HG02571 (cell line): ENCODE results near the gene FBF1.

ENCODE experiments used
- ATAC-seq: cut with Tn5 transposase; IDR thresholded peaks from one replicate; pipeline ENCODE4 v1.9.1; 2021; ENCODE audit warnings: mild to moderate bottlenecking, moderate library complexity; ENCODE audit not compliant: unreplicated experiment

Gene FBF1

GRCh38 chr17:75917141-75917916, 23.5 kb downstream of the FBF1 start:
- ATAC-seq: no peak

DNA sequence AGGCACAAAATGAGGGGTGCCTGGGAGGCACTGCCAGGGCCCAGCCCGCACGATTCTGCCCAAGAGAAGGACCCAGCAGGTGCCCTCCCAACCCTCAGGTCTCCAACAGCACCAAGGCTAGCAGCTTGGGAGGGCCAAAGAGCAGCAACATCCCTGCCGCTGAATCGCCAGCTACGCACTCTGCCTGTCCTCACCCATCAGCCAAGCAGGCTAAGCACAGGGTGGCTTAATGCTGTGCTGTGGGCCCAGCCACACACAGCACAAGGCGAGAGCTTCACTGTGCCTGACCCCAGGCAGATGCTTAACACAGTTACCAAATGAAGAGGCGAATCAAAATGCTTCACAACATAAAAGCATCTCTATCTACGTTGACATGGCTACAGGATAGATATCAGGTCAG, 25.6 kb downstream of the FBF1 start:
- no peak for ATAC-seq

DNA sequence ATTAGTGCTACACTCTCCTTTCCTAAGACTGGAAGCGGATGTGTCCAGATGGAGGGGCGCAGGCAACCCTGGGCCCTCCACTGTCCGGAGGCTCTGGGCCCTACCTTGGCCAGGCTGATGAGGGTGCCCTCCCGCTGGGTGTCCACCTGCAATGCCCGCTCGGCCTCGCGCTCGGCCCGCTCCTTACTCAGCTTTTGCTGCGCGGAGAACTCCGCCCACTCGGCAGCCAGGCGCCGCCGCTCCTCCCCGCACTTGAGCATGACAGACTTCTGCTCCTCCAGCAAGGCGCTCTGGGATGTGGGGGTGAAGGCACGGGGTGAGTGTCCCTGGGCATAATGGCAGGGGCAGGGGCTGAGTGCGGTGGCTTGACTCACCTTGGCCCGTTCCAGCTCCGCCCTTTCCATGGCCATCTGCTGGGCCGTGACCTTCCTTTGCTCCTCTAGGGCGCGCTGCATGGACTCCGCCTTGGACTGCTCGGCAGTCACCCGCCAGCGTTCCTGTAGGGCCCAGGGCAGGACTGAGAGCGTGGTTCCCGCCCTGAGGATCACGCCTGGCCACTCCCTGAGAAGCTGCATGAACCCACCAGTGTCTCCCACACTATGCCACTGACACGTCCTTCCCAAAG, 26.1 kb downstream of the FBF1 start:
- ATAC-seq: no peak

- ATAC-seq: no peak
Observed at GRCh38 chr17:75913537-75914210, 27.2 kb downstream of the FBF1 start.

DNA sequence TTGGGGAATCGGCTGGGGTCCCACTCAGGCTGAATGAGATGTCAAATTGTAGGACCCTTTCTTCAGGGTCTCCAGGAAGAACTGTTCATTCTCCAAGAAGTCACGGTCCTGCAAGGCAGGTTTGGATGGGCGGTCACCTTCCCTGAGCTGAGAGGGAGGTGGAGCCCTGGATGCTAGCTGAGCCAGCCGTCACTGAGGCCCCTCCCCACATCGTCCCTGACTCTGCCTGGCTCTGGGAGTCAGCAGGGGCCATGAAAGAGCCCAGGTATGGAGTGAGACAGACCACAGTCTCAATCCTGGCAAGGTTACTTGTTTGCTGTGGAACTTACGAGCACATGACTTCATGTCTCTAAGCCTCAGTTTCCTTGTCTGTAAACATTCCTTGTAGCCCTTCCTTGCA, 30.1 kb downstream of the FBF1 start:
- ATAC-seq: no peak

DNA sequence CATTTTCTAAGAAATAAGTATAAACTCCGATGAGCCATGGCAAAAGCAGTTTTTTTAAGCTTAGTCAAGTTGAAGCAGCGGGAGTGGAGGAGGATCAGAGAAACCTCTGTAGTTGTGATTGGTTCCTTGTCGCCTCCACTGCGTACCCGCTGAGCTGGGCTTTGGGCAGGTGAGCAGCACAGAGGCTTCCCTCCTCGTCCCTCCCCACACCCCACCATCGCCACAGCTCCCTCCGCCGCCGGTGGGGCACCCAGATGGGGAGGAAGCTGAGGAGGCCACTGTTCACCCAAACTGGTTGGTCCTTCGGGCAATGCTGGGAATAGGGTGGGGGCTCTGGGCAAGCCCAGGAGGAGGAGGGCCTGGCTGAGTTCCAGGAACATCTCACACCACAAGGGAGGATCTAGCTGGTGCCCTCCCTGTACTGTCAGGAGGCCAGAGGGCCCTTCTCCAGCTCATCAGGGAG, 31.0 kb downstream of the FBF1 start:
- ATAC-seq: no peak

GRCh38 chr17:75909051-75909811, 31.6 kb downstream of the FBF1 start:
- ATAC-seq: no peak

DNA sequence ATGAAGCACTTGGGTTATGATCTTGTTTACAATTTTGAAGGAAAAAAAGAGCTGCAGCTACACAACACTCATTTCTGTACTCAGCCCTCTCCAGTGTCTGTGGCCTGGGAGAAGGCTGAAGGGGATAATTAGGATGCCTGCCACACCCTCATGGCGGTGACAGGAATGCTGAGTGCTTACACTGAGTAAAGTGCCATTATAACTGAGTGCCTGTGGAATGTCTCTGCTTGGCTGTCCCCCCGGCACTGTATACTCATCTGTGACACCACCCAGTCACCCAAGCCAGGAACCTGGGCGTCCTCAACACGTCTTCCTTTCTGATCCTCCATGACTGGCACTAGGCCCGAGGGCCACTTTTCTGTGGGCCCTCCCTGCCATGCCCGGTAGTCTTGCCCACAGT, 32.6 kb downstream of the FBF1 start:
- ATAC-seq: no peak

DNA sequence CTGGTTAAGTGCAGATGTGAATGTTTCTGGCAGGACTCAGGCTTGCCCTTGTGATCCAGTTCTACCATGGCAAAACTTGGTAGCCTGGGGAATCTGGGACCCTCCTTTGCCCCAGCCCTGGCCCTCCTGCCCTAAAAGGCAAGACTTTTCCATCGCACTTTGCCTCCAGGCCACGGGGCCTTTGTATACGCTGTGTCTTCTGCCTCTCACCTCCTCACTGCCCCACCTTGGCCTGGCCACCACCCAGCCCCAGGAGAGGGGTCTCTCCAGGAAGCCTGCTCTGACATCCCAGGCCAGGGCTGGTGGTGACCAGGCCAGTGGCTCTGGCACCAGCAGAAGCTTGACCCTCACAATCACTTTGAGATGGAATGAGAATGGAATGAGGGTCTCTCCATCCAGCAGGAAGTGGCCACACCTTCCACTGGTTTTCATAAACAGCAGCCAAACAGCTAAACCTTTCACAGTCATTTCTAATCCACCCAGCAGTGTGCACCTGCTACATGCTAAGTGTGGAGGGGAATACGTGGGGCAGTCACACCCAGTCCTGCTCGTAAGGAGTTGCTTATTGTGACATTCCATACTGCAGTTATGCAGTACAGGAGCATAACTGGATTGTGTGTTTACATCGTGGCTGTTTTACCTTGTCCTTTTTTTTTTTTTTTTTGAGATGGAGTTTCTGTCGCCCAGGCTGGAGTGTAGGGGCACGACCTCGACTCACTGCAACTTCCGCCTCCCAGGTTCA, 34.5 kb downstream of the FBF1 start:
- ATAC-seq: no peak

DNA sequence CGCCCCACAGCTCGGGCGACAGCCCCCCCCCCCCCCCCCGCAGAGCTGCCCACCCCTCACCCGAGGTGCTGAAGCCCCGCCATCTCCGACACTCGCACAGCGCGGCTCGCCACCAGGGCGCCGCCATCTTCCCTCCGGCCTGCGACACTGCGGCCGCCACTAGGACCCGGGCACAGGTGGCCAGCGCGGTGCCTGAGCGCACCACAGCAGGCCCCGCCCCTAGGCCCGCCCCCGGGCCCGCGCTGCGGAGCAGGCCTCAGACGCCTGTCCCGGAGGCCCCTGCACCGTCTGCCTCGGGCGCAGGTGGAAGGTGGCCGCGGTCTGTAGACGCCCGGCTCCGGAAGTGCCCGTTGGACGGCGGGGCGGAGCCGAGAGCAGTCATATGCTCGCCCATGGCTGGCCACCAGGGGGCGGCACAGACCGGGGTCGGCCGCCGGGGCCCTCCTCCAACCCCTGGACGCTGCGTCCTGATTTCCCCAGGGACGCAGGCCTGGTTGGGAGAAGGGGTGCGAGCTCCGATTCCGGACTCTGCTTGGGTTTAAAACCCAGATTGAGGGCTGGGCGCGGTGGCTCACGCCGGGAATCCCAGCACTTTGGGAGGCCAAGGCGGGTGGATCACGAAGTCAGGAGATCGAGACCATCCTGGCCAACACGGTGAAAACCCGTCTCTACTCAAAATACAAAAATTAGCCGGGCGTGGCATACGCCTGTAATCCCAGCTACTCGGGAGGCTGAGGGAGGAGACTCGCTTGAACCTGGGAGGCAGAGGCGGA, 35.9 kb downstream of the FBF1 start, which contains the start of gene MRPL38:
Gene MRPL38, minus strand, starts transcription at position 136 of the 773 bp plus-strand sequence. Its CDS starts 9 bp downstream, at position 127.
- ATAC-seq: peak; percentile 91

DNA sequence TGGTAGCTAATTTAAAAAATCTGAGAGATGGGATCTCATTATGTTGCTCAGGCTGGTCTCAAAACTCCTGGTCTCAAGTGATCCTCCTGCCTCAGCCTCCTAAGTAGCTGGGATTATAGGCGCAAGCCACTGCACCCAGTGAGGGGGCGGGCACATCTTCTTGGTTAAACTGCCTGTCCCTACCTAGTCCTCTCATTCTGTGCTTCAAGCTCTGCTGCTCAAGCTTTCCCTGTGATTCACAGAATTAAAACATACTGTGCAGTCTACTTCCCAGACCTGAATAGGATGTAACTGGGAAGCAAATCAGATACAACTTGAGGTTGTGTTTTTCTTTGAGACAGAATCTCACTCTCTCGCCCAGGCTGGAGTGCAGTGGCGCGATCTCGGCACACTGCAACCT, 38.4 kb downstream of the FBF1 start:
- ATAC-seq: no peak

DNA sequence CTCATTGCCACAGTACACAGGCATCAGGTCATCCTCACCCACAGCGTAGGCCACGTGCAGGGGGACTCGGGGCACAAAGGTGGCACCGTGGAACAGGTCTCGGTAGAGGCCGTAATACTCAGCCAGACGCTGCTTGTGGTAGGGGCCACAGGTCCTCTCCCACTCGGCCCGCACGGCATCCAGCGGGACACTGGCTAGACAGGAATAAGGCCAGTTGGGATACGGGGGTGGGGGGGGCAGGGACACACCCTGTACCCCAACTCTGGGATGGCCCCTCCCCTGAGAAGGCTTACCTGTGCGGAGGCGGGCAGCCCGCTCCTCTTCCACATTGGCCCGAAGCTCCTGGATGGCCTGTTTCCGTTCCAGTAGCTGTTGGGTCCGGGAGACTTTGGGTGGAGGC, 39.1 kb downstream of the FBF1 start:
- ATAC-seq: no peak

DNA sequence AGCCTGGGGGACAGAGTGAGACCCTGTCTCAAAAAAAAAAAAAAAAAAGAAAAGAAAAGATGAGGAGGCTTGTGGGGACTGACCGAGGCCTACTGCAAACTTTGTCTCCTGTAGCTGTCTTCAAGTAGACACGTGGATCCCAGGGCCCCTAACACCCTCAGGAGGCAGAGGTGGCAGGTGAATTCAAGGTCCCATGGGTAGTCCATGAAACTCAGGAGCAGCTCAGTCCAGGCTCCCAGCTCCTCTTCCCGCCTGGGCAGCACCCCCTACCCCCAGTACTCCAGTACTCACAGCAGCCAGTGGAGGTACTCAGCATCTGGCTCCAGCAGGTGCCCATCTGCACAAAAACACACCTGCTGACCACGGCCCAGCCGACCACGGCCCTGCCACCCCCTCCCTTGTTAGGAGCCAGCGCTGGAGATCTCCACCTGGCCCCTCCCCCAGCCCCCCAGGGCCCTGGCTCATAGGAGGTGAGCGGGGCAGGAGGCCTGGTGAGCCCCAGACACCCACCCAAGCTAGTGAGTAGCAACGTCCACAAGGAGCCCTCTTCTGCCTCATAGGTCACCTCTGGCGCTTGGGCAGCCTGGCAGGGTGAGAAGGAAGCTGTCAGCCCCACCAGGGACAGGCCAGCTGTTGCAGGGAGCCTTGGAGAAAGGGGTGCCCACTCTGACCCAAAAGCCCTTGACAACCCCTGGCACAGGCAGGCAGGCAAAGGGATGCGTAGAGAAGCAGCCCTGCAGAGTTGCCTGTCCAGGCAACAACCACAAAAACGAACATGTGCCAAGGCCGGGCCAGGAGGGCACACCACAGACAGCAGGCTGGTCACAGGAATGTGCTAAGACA, 39.9 kb downstream of the FBF1 start:
- ATAC-seq: no peak

DNA sequence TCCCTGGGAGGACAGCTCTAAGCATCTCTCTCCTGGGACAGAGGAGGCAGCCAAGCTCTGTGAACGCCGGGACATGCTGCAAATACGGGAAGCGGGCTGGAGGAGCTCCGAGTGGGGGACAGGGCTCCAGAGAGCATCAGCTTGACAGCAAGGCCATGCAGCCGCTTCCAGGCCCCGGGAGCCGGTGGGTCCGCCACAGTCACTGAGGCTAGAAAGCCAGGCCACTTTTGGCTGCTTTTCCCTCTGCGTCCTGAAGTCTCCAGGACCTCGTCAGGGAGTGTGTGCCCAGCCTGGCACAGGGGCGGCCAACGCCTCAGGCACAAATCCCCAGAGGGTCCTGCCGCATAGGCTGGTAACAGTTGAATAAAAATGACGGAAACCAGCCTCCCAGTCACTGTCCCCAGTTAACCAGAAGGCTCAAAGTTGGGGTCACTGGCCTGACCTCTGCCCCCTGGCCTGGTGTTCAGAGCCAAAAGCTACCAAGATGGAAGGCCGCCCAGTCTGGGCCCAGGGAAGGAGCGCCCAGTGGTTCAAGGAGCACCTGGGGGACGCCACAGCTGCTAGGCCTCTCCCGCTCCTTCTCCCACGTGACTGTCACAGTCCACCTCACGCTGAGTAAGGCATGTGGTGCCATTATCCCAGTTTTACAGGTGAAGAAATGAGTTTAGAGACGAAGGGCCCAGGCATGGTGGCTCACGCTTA, 40.9 kb downstream of the FBF1 start:
- ATAC-seq: no peak

- no peak for ATAC-seq
Observed at GRCh38 chr17:75899353-75899752, 41.5 kb downstream of the FBF1 start.

GRCh38 chr17:75898791-75899190, 42.1 kb downstream of the FBF1 start:
- no peak for ATAC-seq

DNA sequence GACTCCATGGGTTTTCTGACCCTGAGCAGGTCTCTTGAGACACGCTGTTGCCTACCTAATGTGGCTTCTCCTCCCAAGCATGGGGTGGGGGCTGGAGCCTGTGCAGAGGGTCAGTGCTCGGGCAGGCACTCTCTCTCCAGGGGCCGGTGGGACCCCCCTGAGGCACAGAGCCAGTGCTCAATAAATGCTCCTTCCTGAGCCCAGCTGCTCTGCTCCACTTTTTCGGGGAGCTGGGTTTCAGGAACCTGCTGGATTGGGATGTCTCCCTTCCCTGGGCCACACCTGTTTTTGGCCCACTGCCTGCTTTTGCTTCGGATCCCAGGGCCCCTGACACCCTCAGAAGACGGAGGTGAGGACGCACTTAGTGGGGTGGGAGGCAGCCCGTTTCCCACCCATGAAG, 42.8 kb downstream of the FBF1 start:
- no peak for ATAC-seq
